Neural cell (in vitro differentiated cells): Measurements from ENCODE around the gene DDX41. TPM values are rescaled to one million over a fixed set of nuclear protein-coding genes. Genes with fewer than 3 reads are reported as not detected.

Experiments
- H2AFZ ChIP-seq: fragments of 200-600, 300-800 bp; sonication (generic), shearing (Covaris generic); 2 replicates; pipeline ENCODE4 v1.6.0; 2014; ENCODE audit warnings: low read depth, mild to moderate bottlenecking, antibody characterized with exemption, low read length, moderate library complexity
- H3F3A ChIP-seq: fragments of 200-600 bp; shearing (Covaris generic); 2 replicates; pipeline ENCODE4 v1.6.1; 2016; ENCODE audit warnings: mild to moderate bottlenecking, moderate library complexity, mixed read lengths, antibody characterized with exemption, low read length; ENCODE audit not compliant: insufficient read depth, poor library complexity, severe bottlenecking
- H3K27ac ChIP-seq: fragments of 200-600, 300-800 bp; sonication (generic), shearing (Covaris generic); 2 replicates; pipeline ENCODE4 v1.5.1; 2014; ENCODE audit warnings: mild to moderate bottlenecking, low read length, moderate library complexity
- H3K27me3 ChIP-seq: fragments of 300-800, 200-600 bp; sonication (generic), shearing (Covaris generic); 2 replicates; pipeline ENCODE4 v1.6.0; 2014; ENCODE audit warnings: mild to moderate bottlenecking, low read depth, low read length, moderate library complexity; ENCODE audit not compliant: insufficient read depth
- H3K36me3 ChIP-seq: fragments of 300-800, 200-600 bp; sonication (generic), shearing (Covaris generic); 2 replicates; pipeline ENCODE4 v1.5.1; 2014; ENCODE audit warnings: mild to moderate bottlenecking, antibody characterized with exemption, low read length, moderate library complexity; ENCODE audit not compliant: insufficient read depth
- H3K4me2 ChIP-seq: fragments of 300-800, 200-600 bp; sonication (generic), shearing (Covaris generic); 2 replicates; pipeline ENCODE4 v1.6.0; 2014; ENCODE audit warnings: mild to moderate bottlenecking, low read length
- H3K4me3 ChIP-seq: fragments of 300-800, 200-600 bp; sonication (generic), shearing (Covaris generic); 2 replicates; pipeline ENCODE4 v1.5.1; 2014; ENCODE audit warnings: mild to moderate bottlenecking, low read length, moderate library complexity
- H3K79me2 ChIP-seq: fragments of 200-600 bp; shearing (Covaris generic); replicated peaks from 2 replicates; pipeline ENCODE4 v1.6.0; 2014; ENCODE audit warnings: mild to moderate bottlenecking, low read length, moderate library complexity; ENCODE audit not compliant: insufficient read depth
- H3K9ac ChIP-seq: fragments of 300-800, 200-600 bp; sonication (generic), shearing (Covaris generic); 2 replicates; pipeline ENCODE4 v1.6.1; 2016; ENCODE audit warnings: mild to moderate bottlenecking, low read length, mixed read lengths
- H3K9me2 ChIP-seq: fragments of 200-600 bp; shearing (Covaris generic); 2 replicates; pipeline ENCODE4 v1.6.1; 2016; ENCODE audit warnings: mild to moderate bottlenecking, low read length, mixed read lengths; ENCODE audit not compliant: insufficient read depth
- H3K9me3 ChIP-seq: fragments of 200-600, 300-800 bp; sonication (generic), shearing (Covaris generic); 2 replicates; pipeline ENCODE4 v1.6.1; 2016; ENCODE audit warnings: mild to moderate bottlenecking, mixed run types, low read length, moderate library complexity, mixed read lengths
- H4K20me1 ChIP-seq: fragments of 200-600 bp; shearing (Covaris generic); 2 replicates; pipeline ENCODE4 v1.6.1; 2016; ENCODE audit warnings: mild to moderate bottlenecking, mixed run types; ENCODE audit not compliant: insufficient read depth
- CTCF ChIP-seq: fragments of 450-650 bp; IDR thresholded peaks from 2 replicates; pipeline ENCODE4 v1.5.1; 2014; ENCODE audit warnings: antibody characterized with exemption, mild to moderate bottlenecking, moderate library complexity; ENCODE audit not compliant: poor library complexity, severe bottlenecking
- EP300 ChIP-seq: fragments of 450-650 bp; conservative IDR thresholded peaks from 2 replicates; pipeline ENCODE4 v1.6.1; 2014; ENCODE audit warnings: antibody characterized with exemption, mild to moderate bottlenecking, moderate library complexity; ENCODE audit not compliant: poor library complexity, severe bottlenecking
- EZH2 ChIP-seq: fragments of 200-600, 300-800 bp; shearing (Covaris generic), sonication (generic); IDR thresholded peaks from 2 replicates; pipeline ENCODE4 v1.6.1; 2014; ENCODE audit warnings: antibody characterized with exemption, low read length, borderline replicate concordance, mild to moderate bottlenecking; ENCODE audit not compliant: insufficient read depth, poor library complexity, severe bottlenecking
- MXI1 ChIP-seq: fragments of 450-650 bp; conservative IDR thresholded peaks from 2 replicates; pipeline ENCODE4 v1.6.1; 2014; ENCODE audit warnings: antibody characterized with exemption, mild to moderate bottlenecking; ENCODE audit not compliant: poor library complexity, severe bottlenecking
- POLR2AphosphoS5 ChIP-seq: IDR thresholded peaks from 2 replicates; pipeline ENCODE4 v1.6.1; 2012
- RAD21 ChIP-seq: fragments of 450-650 bp; conservative IDR thresholded peaks from 2 replicates; pipeline ENCODE4 v1.6.1; 2014; ENCODE audit warnings: antibody characterized with exemption, mild to moderate bottlenecking, moderate library complexity
- REST ChIP-seq: IDR thresholded peaks from 2 replicates; pipeline ENCODE4 v1.6.1; 2012; ENCODE audit warnings: borderline replicate concordance
- SMC3 ChIP-seq: fragments of 450-650 bp; conservative IDR thresholded peaks from 2 replicates; pipeline ENCODE4 v1.6.1; 2014; ENCODE audit warnings: antibody characterized with exemption, mild to moderate bottlenecking, moderate library complexity; ENCODE audit not compliant: poor library complexity
- TAF1 ChIP-seq: IDR thresholded peaks from 2 replicates; pipeline ENCODE4 v1.6.1; 2012; ENCODE audit warnings: low read depth
- polyA plus RNA-seq: library from polyadenylated mRNA; depleted of rRNA; stranded (reverse); fragments of >200 nt; gene quantifications from 2 replicates; pipeline ENCODE4 v1.2.3, GENCODE V29; 2014

Gene DDX41
- polyA plus RNA-seq, 1 donor from 2014 or later, result 113 TPM

- TF ChIP-seq EP300 (no peak), RAD21 (no peak), REST (no peak), EZH2 (no peak), MXI1 (no peak), POLR2AphosphoS5 (no peak)
- H3K4me3 ChIP-seq, result no peak overlapping the region
These were observed 40.4 kb upstream of the DDX41 start for GRCh38 chr5:177557041-177557647.

GRCh38 chr5:177555665-177556064, 38.9 kb upstream of the DDX41 start:
- H3K9ac ChIP-seq, result no peak overlapping the region
- H3K27ac ChIP-seq, result no peak overlapping the region
- no peak overlapping the region for H3K4me3 ChIP-seq
- no peaks in the 10 kb centered on the region for H3K9me2 ChIP-seq
- H3F3A ChIP-seq, result no peaks in the 10 kb centered on the region
- peaks cover 11% of the 10 kb centered on the region for H4K20me1 ChIP-seq
- no peaks in the 10 kb centered on the region for H3K9me3 ChIP-seq
- H3K27me3 ChIP-seq, result no peaks in the 10 kb centered on the region
- no peak overlapping the region for H3K4me2 ChIP-seq
- H3K79me2 ChIP-seq, result peaks cover 38% of the 10 kb centered on the region
- no peak overlapping the region for H2AFZ ChIP-seq
- TF ChIP-seq MXI1, result no peak
- H3K36me3 ChIP-seq, result no peaks in the 10 kb centered on the region

More at GRCh38 chr5:177557041-177557647, 40.4 kb upstream of the DDX41 start:
- H3K27ac ChIP-seq, result no peak overlapping the region
- H3K79me2 ChIP-seq, result peaks cover 23% of the 10 kb centered on the region
- no peaks in the 10 kb centered on the region for H3F3A ChIP-seq
- H4K20me1 ChIP-seq, result peaks cover 11% of the 10 kb centered on the region
- H2AFZ ChIP-seq, result no peak overlapping the region
- H3K36me3 ChIP-seq, result no peaks in the 10 kb centered on the region
- no peaks in the 10 kb centered on the region for H3K9me2 ChIP-seq
- H3K9me3 ChIP-seq, result no peaks in the 10 kb centered on the region
- no peaks in the 10 kb centered on the region for H3K27me3 ChIP-seq
- H3K9ac ChIP-seq, result no peak overlapping the region
- H3K4me2 ChIP-seq, result no peak overlapping the region

GRCh38 chr5:177555228-177555627, 38.5 kb upstream of the DDX41 start:
- peaks cover 42% of the 10 kb centered on the region for H3K79me2 ChIP-seq
- H3K9me3 ChIP-seq, result no peaks in the 10 kb centered on the region
- H4K20me1 ChIP-seq, result peaks cover 11% of the 10 kb centered on the region
- H3K9me2 ChIP-seq, result no peaks in the 10 kb centered on the region
- no peaks in the 10 kb centered on the region for H3K36me3 ChIP-seq
- no peak overlapping the region for H3K9ac ChIP-seq
- H3K27me3 ChIP-seq, result no peaks in the 10 kb centered on the region
- TF ChIP-seq TAF1 (no peak), EP300 (no peak), CTCF (no peak), EZH2 (no peak), POLR2AphosphoS5 (no peak), RAD21 (no peak), SMC3 (no peak), REST (no peak), MXI1 (no peak)
- no peak overlapping the region for H3K4me3 ChIP-seq
- H2AFZ ChIP-seq, result no peak overlapping the region
- no peak overlapping the region for H3K27ac ChIP-seq
- H3K4me2 ChIP-seq, result no peak overlapping the region
- H3F3A ChIP-seq, result no peaks in the 10 kb centered on the region
